OCI-LY1 (cell line): ENCODE measurements around the gene OGA.

Source experiments
- H2AFZ ChIP-seq: fragments of 200-600 bp; sonication (generic), shearing (Covaris generic); 2 replicates; pipeline ENCODE4 v1.6.0; 2014; ENCODE audit warnings: antibody characterized with exemption, mild to moderate bottlenecking, low read length
- H3F3A ChIP-seq: fragments of 200-600 bp; sonication (generic), shearing (Covaris generic); 2 replicates; pipeline ENCODE4 v1.6.0; 2014; ENCODE audit warnings: mild to moderate bottlenecking, antibody characterized with exemption, low read length, moderate library complexity; ENCODE audit not compliant: insufficient read depth
- H3K27ac ChIP-seq: fragments of 200-600 bp; sonication (generic); 2 replicates; pipeline ENCODE4 v1.5.1; 2014; ENCODE audit warnings: low read length, mixed run types, mild to moderate bottlenecking, low read depth; ENCODE audit not compliant: poor library complexity, severe bottlenecking
- H3K27me3 ChIP-seq: fragments of 200-600 bp; sonication (generic); 2 replicates; pipeline ENCODE4 v1.6.0; 2014; ENCODE audit warnings: antibody characterized with exemption, mild to moderate bottlenecking, low read length, moderate library complexity; ENCODE audit not compliant: insufficient read depth
- H3K36me3 ChIP-seq: fragments of 200-600 bp; sonication (generic); 2 replicates; pipeline ENCODE4 v1.6.1; 2014; ENCODE audit warnings: mild to moderate bottlenecking, antibody characterized with exemption, low read length, moderate library complexity, mixed read lengths; ENCODE audit not compliant: insufficient read depth
- H3K4me1 ChIP-seq: fragments of 200-600 bp; sonication (generic); 2 replicates; pipeline ENCODE4 v1.5.1; 2014; ENCODE audit warnings: mild to moderate bottlenecking, low read length, moderate library complexity; ENCODE audit not compliant: insufficient read depth, severe bottlenecking
- H3K4me2 ChIP-seq: fragments of 200-600 bp; sonication (generic), shearing (Covaris generic); 2 replicates; pipeline ENCODE4 v1.6.1; 2014; ENCODE audit warnings: low read length
- H3K4me3 ChIP-seq: fragments of 200-600 bp; sonication (generic); 2 replicates; pipeline ENCODE4 v1.5.1; 2014; ENCODE audit warnings: low read length, low read depth, mild to moderate bottlenecking, mixed read lengths; ENCODE audit not compliant: poor library complexity, severe bottlenecking
- H3K79me2 ChIP-seq: fragments of 200-600 bp; shearing (Covaris generic); 2 replicates; pipeline ENCODE4 v1.6.1; 2016; ENCODE audit warnings: mixed run types, low read length, mixed read lengths; ENCODE audit not compliant: insufficient read depth
- H3K9ac ChIP-seq: fragments of 200-600 bp; sonication (generic), shearing (Covaris generic); 2 replicates; pipeline ENCODE4 v1.6.1; 2014; ENCODE audit warnings: mild to moderate bottlenecking, low read length, mixed read lengths
- H3K9me2 ChIP-seq: fragments of 200-600 bp; sonication (generic), shearing (Covaris generic); 2 replicates; pipeline ENCODE4 v1.6.1; 2014; ENCODE audit warnings: low read depth, mild to moderate bottlenecking, low read length, mixed read lengths
- H3K9me3 ChIP-seq: fragments of 200-600 bp; shearing (Covaris generic); 2 replicates; pipeline ENCODE4 v1.6.1; 2014; ENCODE audit warnings: low read length, mixed read lengths
- H4K20me1 ChIP-seq: fragments of 200-600 bp; sonication (generic), shearing (Covaris generic); 2 replicates; pipeline ENCODE4 v1.6.0; 2016; ENCODE audit warnings: mild to moderate bottlenecking, low read length; ENCODE audit not compliant: insufficient read depth
- EZH2 ChIP-seq: fragments of 200-600 bp; sonication (generic), shearing (Covaris generic); IDR thresholded peaks from 2 replicates; pipeline ENCODE4 v1.8.0; 2017; ENCODE audit warnings: borderline replicate concordance, mixed run types, mild to moderate bottlenecking, antibody characterized with exemption, low read length, moderate library complexity, mixed read lengths
- TF ChIP-seq, protein P1 (sequence below): fragments of 200-600 bp; sonication (generic), shearing (Covaris generic); IDR thresholded peaks from 2 replicates; pipeline ENCODE4 v1.5.1; 2017; ENCODE audit warnings: mild to moderate bottlenecking, antibody characterized with exemption, low read length, moderate library complexity, mixed read lengths

OGA gene

DNA sequence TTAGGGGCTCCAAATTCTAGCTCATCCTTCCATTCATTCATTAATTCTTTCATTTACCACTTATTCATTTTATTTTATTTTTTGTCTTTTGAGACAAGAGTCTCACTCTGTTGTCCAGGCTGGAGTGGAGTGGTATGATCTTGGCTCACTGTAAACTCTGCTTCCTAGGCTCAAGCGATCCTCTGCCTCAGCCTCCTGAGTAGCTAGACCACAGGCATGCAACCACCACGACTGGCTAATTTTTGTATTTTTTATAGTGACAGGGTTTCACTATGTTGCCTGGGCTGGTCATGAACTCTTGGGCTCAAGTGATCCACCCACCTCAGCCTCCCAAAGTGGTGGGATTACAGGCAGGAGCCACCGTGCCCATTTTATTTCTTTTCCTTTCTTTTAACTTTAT is 74.0 kb downstream of the OGA start:
- no peaks in the 10 kb centered on the region for H3K27me3 ChIP-seq
- no peaks in the 10 kb centered on the region for H3F3A ChIP-seq
- no peaks in the 10 kb centered on the region for H3K79me2 ChIP-seq
- H3K36me3 ChIP-seq: no peaks in the 10 kb centered on the region
- H3K4me1 ChIP-seq: no peaks in the 10 kb centered on the region
- no peak for TF ChIP-seq EZH2
- TF ChIP-seq, protein P1, sequence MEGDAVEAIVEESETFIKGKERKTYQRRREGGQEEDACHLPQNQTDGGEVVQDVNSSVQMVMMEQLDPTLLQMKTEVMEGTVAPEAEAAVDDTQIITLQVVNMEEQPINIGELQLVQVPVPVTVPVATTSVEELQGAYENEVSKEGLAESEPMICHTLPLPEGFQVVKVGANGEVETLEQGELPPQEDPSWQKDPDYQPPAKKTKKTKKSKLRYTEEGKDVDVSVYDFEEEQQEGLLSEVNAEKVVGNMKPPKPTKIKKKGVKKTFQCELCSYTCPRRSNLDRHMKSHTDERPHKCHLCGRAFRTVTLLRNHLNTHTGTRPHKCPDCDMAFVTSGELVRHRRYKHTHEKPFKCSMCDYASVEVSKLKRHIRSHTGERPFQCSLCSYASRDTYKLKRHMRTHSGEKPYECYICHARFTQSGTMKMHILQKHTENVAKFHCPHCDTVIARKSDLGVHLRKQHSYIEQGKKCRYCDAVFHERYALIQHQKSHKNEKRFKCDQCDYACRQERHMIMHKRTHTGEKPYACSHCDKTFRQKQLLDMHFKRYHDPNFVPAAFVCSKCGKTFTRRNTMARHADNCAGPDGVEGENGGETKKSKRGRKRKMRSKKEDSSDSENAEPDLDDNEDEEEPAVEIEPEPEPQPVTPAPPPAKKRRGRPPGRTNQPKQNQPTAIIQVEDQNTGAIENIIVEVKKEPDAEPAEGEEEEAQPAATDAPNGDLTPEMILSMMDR: no peak
- no peak overlapping the region for H3K4me3 ChIP-seq
- no peak overlapping the region for H3K9ac ChIP-seq
- H3K27ac ChIP-seq: no peak overlapping the region
- no peak overlapping the region for H3K4me2 ChIP-seq
- no peaks in the 10 kb centered on the region for H3K9me2 ChIP-seq
- no peaks in the 10 kb centered on the region for H4K20me1 ChIP-seq
- H3K9me3 ChIP-seq: no peaks in the 10 kb centered on the region
- H2AFZ ChIP-seq: no peak overlapping the region

DNA sequence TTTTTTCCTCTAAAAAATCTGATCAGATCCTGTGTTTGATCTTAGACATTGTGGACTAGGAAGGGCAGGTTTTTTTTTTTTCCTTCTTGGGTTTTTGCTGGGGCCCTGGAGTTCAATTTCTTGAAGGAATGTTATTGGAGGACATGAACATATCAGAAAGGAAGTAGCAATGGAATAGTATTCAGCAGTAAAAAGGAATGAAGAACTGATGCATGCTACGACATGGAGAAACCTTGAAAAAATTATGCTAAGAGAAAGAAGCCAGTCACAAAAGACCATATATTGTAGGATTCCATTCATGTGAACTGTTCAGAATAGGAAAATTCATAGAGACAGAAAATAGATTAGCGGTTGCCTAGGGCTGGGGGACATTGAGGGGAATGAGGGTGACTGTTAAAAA is 76.3 kb downstream of the OGA start:
- Histone ChIP-seq H3K27ac (no peak overlapping the region), H3K9ac (no peak overlapping the region), H2AFZ (no peak overlapping the region), H3K9me2 (no peaks in the 10 kb centered on the region), H3K79me2 (no peaks in the 10 kb centered on the region), H3K4me1 (no peaks in the 10 kb centered on the region), H3K4me3 (no peak overlapping the region), H3K9me3 (no peaks in the 10 kb centered on the region), H3K36me3 (no peaks in the 10 kb centered on the region), H3K27me3 (no peaks in the 10 kb centered on the region), H3K4me2 (no peak overlapping the region), H3F3A (no peaks in the 10 kb centered on the region), H4K20me1 (no peaks in the 10 kb centered on the region)
- no peak for TF ChIP-seq EZH2
- TF ChIP-seq, protein P1: no peak

DNA sequence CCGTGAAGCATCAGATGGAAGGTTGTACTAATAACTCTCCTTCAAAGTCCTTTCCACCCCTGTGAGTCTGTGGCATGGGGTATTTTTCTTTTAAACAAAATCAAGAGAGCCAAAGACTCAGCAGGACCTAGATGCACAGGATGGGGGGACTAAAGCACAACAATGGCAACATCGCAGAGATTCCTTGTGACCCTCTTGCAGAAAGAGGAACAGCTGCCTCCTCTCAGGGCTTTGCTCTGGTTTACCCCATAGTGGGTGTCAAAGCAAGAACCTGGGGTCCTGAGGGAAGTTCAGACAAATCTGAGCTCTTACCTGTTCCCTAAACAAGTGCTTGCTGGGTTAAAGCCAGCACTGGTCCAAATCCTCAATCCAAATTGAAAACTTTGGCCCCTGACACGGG is 81.6 kb downstream of the OGA start:
- H3K36me3 ChIP-seq: no peaks in the 10 kb centered on the region
- no peaks in the 10 kb centered on the region for H3K9me3 ChIP-seq
- H3K9me2 ChIP-seq: no peaks in the 10 kb centered on the region
- H3K4me1 ChIP-seq: no peaks in the 10 kb centered on the region
- no peaks in the 10 kb centered on the region for H4K20me1 ChIP-seq
- H3K27ac ChIP-seq: no peak overlapping the region
- no peak overlapping the region for H3K4me3 ChIP-seq
- no peaks in the 10 kb centered on the region for H3F3A ChIP-seq
- no peak overlapping the region for H2AFZ ChIP-seq
- no peak overlapping the region for H3K4me2 ChIP-seq
- H3K9ac ChIP-seq: no peak overlapping the region
- H3K27me3 ChIP-seq: no peaks in the 10 kb centered on the region
- TF ChIP-seq EZH2: no peak
- TF ChIP-seq, protein P1: no peak
- no peaks in the 10 kb centered on the region for H3K79me2 ChIP-seq
